AG09309 (cell line): ENCODE data around the gene FANCM.
A peak's percentile ranks its signal among the peaks of the same experiment; 100 is the strongest.

Experiments used
- DNase-seq: peaks from one replicate; pipeline ENCODE4 v3.0.0-alpha.2; 2010; ENCODE audit warnings: low read depth
- H3K4me3 ChIP-seq: 2 replicates; pipeline ENCODE4 v1.5.1; 2011; ENCODE audit warnings: mild to moderate bottlenecking, low read depth, low read length, moderate library complexity; ENCODE audit not compliant: control insufficient read depth
- TF ChIP-seq, protein P1 (sequence below): IDR thresholded peaks from 2 replicates; pipeline ENCODE4 v1.5.1; 2011; ENCODE audit warnings: mild to moderate bottlenecking, low read depth, low read length, inconsistent platforms; ENCODE audit not compliant: insufficient read depth, control insufficient read depth; ENCODE audit errors: missing control alignments

Gene FANCM

DNA sequence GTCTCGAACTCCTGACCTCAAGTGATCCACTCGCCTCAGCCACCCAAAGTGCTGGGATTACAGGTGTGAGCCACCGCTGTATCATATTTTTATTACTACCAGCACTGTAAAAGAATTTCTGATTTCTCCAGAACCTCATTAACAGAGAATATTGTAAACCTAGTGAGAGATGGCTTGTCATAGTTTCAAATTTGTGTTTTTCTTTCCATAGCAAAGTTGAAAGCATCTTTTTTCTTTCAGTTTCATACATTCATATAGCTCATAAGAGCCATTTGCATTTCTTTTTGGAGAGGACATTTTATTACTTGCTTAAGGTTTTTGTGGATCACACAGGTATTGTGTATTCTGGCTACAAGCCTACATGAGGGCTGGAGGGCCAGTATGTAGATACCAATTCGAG lies 59.2 kb downstream of the FANCM start:
- TF ChIP-seq, protein P1, sequence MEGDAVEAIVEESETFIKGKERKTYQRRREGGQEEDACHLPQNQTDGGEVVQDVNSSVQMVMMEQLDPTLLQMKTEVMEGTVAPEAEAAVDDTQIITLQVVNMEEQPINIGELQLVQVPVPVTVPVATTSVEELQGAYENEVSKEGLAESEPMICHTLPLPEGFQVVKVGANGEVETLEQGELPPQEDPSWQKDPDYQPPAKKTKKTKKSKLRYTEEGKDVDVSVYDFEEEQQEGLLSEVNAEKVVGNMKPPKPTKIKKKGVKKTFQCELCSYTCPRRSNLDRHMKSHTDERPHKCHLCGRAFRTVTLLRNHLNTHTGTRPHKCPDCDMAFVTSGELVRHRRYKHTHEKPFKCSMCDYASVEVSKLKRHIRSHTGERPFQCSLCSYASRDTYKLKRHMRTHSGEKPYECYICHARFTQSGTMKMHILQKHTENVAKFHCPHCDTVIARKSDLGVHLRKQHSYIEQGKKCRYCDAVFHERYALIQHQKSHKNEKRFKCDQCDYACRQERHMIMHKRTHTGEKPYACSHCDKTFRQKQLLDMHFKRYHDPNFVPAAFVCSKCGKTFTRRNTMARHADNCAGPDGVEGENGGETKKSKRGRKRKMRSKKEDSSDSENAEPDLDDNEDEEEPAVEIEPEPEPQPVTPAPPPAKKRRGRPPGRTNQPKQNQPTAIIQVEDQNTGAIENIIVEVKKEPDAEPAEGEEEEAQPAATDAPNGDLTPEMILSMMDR, result no peak
- H3K4me3 ChIP-seq, result no peak overlapping the region
- DNase-seq, result no peak

DNA sequence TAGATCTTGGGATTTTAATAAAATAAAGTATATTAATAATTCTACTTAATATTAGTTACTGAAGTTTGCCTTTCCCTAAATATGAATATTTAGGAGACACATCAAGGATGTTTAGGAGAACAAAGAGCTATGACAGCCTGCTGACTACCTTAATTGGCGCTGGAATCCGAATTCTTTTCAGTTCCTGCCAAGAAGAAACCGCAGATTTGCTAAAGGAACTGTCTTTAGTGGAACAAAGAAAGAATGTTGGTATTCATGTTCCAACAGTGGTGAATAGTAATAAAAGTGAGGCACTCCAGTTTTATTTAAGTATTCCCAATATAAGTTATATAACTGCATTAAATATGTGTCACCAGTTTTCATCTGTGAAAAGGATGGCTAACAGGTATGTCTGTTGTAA lies 62.8 kb downstream of the FANCM start:
- no peak overlapping the region for H3K4me3 ChIP-seq
- TF ChIP-seq, protein P1, result no peak
- no peak for DNase-seq

DNA sequence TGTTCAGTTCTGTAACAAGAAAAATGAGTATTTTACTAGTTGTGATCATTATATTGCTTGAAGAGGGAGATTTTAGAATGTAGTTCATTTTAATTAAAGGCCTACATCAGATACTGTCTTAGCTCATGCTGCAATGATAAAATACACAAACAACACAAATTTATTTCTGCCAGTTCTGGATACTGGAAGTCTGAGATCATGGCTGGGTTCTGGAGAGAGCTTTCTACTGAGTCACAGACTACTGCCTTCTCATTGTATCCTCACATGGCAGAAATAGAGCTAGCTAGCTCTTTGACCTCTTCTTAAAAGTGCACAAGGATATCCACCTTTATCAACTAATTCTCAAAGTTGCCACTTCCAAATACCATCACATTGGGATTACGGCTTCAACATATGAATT lies 63.5 kb downstream of the FANCM start:
- TF ChIP-seq, protein P1, result no peak
- H3K4me3 ChIP-seq, result no peak overlapping the region
- DNase-seq, result no peak

DNA sequence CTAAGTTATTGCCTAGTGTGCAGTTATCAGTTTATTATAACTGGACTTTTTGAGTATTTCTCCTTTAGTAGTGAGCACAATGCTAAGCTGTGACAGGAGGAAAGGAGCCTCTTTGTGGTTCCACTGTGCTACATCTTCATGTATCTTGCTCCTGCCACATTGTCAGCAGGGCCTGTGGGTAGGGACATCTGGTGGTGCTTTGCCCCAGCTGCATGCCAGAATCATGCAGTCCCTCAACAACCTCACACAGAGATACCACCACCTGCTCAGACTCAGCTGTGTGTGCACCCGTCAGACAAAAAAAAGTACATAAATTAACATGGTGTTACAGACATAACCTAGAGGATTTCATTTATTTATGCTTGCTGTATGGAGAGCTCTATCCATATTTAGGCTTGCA lies 66.2 kb downstream of the FANCM start:
- H3K4me3 ChIP-seq, result no peak overlapping the region
- TF ChIP-seq, protein P1, result peak; percentile 23
- no peak for DNase-seq

DNA sequence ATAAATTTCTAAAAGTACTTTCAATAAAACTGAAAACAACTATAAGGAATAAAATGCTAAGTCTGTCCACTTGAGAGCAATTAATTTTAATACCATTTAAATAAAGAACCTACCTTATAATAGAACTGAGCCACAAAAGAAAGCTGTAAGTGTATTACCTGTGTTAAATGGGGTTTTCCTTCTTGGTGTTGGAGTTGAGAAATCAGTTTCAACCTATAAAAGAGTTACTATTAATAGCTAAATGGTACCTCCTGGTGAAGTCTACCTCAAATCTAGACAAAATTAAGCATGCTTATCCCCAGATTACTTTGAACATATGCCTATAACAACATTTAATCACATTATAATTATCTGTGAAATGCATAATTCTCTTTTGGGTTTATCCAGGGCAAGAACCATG lies 68.5 kb downstream of the FANCM start:
- TF ChIP-seq, protein P1, result no peak
- no peak overlapping the region for H3K4me3 ChIP-seq
- DNase-seq, result no peak

DNA sequence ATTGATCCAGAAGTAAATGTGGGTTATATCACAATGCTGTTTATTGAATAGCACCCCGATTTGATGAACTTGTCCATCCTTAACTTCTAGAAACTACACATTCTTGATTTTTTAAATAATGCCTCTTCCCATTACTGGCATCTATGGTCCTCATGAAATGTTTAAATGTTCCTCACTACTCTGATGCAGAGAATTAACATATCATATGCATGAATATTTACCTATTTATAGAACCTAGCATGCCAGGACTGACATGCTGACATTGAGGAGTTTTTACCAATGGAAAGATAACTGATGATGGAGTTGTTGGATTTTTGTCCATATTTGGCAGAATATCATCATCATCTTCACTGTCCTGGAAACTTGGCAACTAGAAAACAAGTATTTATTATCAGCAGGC lies 74.4 kb downstream of the FANCM start:
- DNase-seq, result no peak
- TF ChIP-seq, protein P1, result no peak
- no peak overlapping the region for H3K4me3 ChIP-seq

DNA sequence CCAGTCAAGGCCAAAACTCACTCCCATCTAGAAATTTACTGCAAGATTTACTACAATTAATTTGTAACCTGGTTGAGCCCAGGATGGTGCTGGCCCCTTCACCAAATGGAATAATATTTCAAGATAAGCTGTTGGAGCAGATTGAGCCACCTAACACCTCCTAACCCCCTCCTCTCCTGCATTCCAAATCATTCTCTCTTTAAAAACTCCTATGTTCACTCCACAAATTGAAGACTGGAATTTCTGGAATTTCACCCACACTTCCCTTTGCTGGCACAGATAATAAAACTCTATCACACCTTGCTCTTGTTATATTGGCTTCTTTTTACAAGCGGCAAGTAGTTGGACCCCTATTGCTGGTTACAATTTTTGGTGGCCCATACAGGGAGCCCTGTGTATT lies 75.6 kb downstream of the FANCM start:
- no peak overlapping the region for H3K4me3 ChIP-seq
- no peak for DNase-seq
- TF ChIP-seq, protein P1, result no peak
